Measurements from ENCODE around the gene POMT2. TPM values are rescaled to one million over a fixed set of nuclear protein-coding genes. Genes with fewer than 3 reads are reported as not detected.

Gene POMT2
- polyA plus RNA-seq (2013) = 8.2 TPM

GRCh38 chr14:77320238-77320935 is at the start of gene POMT2:
TSS of gene POMT2 (minus strand) at chr14:77320883. CDS start at chr14:77320681, 202 bp downstream.
- POLR2A ChIA-PET = no interaction called here

DNA sequence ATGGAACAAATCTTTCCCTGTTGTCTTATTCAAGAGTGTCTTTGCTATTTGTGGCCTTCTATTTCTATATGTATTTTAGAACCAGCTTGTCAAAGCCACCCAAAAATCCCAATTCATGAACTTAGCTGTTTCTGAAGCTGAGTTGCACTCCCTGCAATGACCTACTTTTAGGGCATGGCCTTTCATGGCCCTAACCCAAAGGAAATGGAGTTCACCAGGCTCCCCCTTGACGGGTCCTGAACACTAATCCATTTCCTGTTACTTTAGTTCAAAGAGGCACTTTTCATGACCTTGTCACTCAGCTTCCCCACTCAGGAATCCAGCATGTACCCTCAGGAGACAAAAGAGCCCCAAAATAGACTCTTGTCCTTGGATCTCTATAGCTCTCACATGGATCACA is 48.6 kb upstream of the POMT2 start:
- CTCF ChIA-PET = interaction anchor here (1.0 to 1.3 kb wide), 2 partner anchors 10 to 183 kb away, joined by 3 read pairs; no protein-coding TSS in a partner anchor
- peaks cover 7 to 40% (median 26%) of the 10 kb centered on the region in 4 experiments for H3K4me1 ChIP-seq (ENCODE audit: control extremely low read depth in 1 of 4, control insufficient read depth in 4 of 4, insufficient read depth in 4 of 4, low read length in 3 of 4)
- 0% methylated on average over 1 of the region's 1 CpG for WGBS (ENCODE audit: insufficient coverage)
- H3K27ac ChIP-seq (ENCODE audit: insufficient read depth in 1 of 2, low read depth in 1 of 2, low read length in 2 of 2, poor library complexity in 1 of 2, severe bottlenecking in 2 of 2) = no peak overlapping the region
- no peaks in the 10 kb centered on the region for H3K9me3 ChIP-seq (ENCODE audit: control extremely low read depth in 1 of 5, control insufficient read depth in 4 of 5, insufficient read depth in 2 of 5, low read depth in 1 of 5, low read length in 4 of 5)
- H3K36me3 ChIP-seq (ENCODE audit: control insufficient read depth in 4 of 4, insufficient read depth in 4 of 4, low read length in 3 of 4) = peaks cover 0 to 4% (median 2%) of the 10 kb centered on the region in 4 experiments
- peak overlapping the region in 2 of 7 experiments; percentile 13 to 21 for H3K4me3 ChIP-seq (ENCODE audit: control insufficient read depth in 1 of 7, extremely low read depth in 1 of 7, insufficient read depth in 4 of 7, low read depth in 2 of 7, low read length in 6 of 7)
- DNase-seq = peak in 1 of 3 donors; percentile 23
- POLR2A ChIA-PET = no interaction called here
- no peaks in the 10 kb centered on the region for H3K27me3 ChIP-seq (replicated peaks in 2 of 5; ENCODE audit: control insufficient read depth in 4 of 5, insufficient read depth in 5 of 5, low read length in 4 of 5)

More at GRCh38 chr14:77320238-77320935, at the start of gene POMT2:
- peak; percentile 90 to 96 (median 96) for DNase-seq
- Histone ChIP-seq H3K27me3 (replicated peaks in 2 of 5; ENCODE audit: control insufficient read depth in 4 of 5, insufficient read depth in 5 of 5, low read length in 4 of 5) (no peaks in the 10 kb centered on the region), H3K27ac (ENCODE audit: insufficient read depth in 1 of 2, low read depth in 1 of 2, low read length in 2 of 2, poor library complexity in 1 of 2, severe bottlenecking in 2 of 2) (peak within 1 kb of the TSS; percentile 89 to 93), H3K4me1 (ENCODE audit: control extremely low read depth in 1 of 4, control insufficient read depth in 4 of 4, insufficient read depth in 4 of 4, low read length in 3 of 4) (peaks cover 8 to 22% (median 14%) of the 10 kb centered on the region in 4 experiments), H3K4me3 (ENCODE audit: control insufficient read depth in 1 of 7, extremely low read depth in 1 of 7, insufficient read depth in 4 of 7, low read depth in 2 of 7, low read length in 6 of 7) (peak within 1 kb of the TSS; percentile 76 to 95 (median 87)), H3K36me3 (ENCODE audit: control insufficient read depth in 4 of 4, insufficient read depth in 4 of 4, low read length in 3 of 4) (peaks cover 0 to 4% (median 2%) of the 10 kb centered on the region in 4 experiments), H3K9me3 (ENCODE audit: control extremely low read depth in 1 of 5, control insufficient read depth in 4 of 5, insufficient read depth in 2 of 5, low read depth in 1 of 5, low read length in 4 of 5) (no peaks in the 10 kb centered on the region)
- WGBS (ENCODE audit: insufficient coverage) = under 1% methylated on average over 65 of the region's 69 CpGs
- CTCF ChIA-PET = interaction anchor here (14.2 kb wide), 1 partner anchor 19 kb away, joined by 251 read pairs; no protein-coding TSS in a partner anchor

GRCh38 chr14:77364146-77364545 is 43.5 kb upstream of the POMT2 start:
- peaks cover 0 to 4% (median 2%) of the 10 kb centered on the region in 4 experiments for H3K36me3 ChIP-seq (ENCODE audit: control insufficient read depth in 4 of 4, insufficient read depth in 4 of 4, low read length in 3 of 4)
- H3K4me3 ChIP-seq (ENCODE audit: control insufficient read depth in 1 of 7, extremely low read depth in 1 of 7, insufficient read depth in 4 of 7, low read depth in 2 of 7, low read length in 6 of 7) = no peak overlapping the region
- H3K27me3 ChIP-seq (replicated peaks in 2 of 5; ENCODE audit: control insufficient read depth in 4 of 5, insufficient read depth in 5 of 5, low read length in 4 of 5) = no peaks in the 10 kb centered on the region
- 93% methylated on average over 2 of the region's 3 CpGs for WGBS (ENCODE audit: insufficient coverage)
- ChIA-PET CTCF (interaction anchor here (1.6 kb wide), 1 partner anchor 10 kb away, joined by 5 read pairs; no protein-coding TSS in a partner anchor), POLR2A (interaction anchor here (0.5 kb wide), 1 partner anchor 140 kb away, joined by 3 read pairs; no protein-coding TSS in a partner anchor)
- H3K9me3 ChIP-seq (ENCODE audit: control extremely low read depth in 1 of 5, control insufficient read depth in 4 of 5, insufficient read depth in 2 of 5, low read depth in 1 of 5, low read length in 4 of 5) = peaks cover 0 to 3% (median 0%) of the 10 kb centered on the region in 5 experiments
- no peak overlapping the region for H3K27ac ChIP-seq (ENCODE audit: insufficient read depth in 1 of 2, low read depth in 1 of 2, low read length in 2 of 2, poor library complexity in 1 of 2, severe bottlenecking in 2 of 2)
- peaks cover 0 to 6% (median 2%) of the 10 kb centered on the region in 4 experiments for H3K4me1 ChIP-seq (ENCODE audit: control extremely low read depth in 1 of 4, control insufficient read depth in 4 of 4, insufficient read depth in 4 of 4, low read length in 3 of 4)
- no peak for DNase-seq

GRCh38 chr14:77359626-77360025 is 38.9 kb upstream of the POMT2 start:
- ChIA-PET POLR2A (no interaction called here), CTCF (interaction anchor here (1.4 kb wide), 1 partner anchor 10 kb away, joined by 3 read pairs; no protein-coding TSS in a partner anchor)
- Histone ChIP-seq H3K4me3 (ENCODE audit: control insufficient read depth in 1 of 7, extremely low read depth in 1 of 7, insufficient read depth in 4 of 7, low read depth in 2 of 7, low read length in 6 of 7) (no peak overlapping the region), H3K4me1 (ENCODE audit: control extremely low read depth in 1 of 4, control insufficient read depth in 4 of 4, insufficient read depth in 4 of 4, low read length in 3 of 4) (peaks cover 0 to 3% (median 0%) of the 10 kb centered on the region in 4 experiments), H3K9me3 (ENCODE audit: control extremely low read depth in 1 of 5, control insufficient read depth in 4 of 5, insufficient read depth in 2 of 5, low read depth in 1 of 5, low read length in 4 of 5) (peaks cover 0 to 3% (median 0%) of the 10 kb centered on the region in 5 experiments), H3K36me3 (ENCODE audit: control insufficient read depth in 4 of 4, insufficient read depth in 4 of 4, low read length in 3 of 4) (peaks cover 0 to 4% (median 1%) of the 10 kb centered on the region in 4 experiments), H3K27me3 (replicated peaks in 2 of 5; ENCODE audit: control insufficient read depth in 4 of 5, insufficient read depth in 5 of 5, low read length in 4 of 5) (no peaks in the 10 kb centered on the region), H3K27ac (ENCODE audit: insufficient read depth in 1 of 2, low read depth in 1 of 2, low read length in 2 of 2, poor library complexity in 1 of 2, severe bottlenecking in 2 of 2) (no peak overlapping the region)
- no peak for DNase-seq
- WGBS (ENCODE audit: insufficient coverage) = no CpG with 5 or more reads among the region's 1 CpG

DNA sequence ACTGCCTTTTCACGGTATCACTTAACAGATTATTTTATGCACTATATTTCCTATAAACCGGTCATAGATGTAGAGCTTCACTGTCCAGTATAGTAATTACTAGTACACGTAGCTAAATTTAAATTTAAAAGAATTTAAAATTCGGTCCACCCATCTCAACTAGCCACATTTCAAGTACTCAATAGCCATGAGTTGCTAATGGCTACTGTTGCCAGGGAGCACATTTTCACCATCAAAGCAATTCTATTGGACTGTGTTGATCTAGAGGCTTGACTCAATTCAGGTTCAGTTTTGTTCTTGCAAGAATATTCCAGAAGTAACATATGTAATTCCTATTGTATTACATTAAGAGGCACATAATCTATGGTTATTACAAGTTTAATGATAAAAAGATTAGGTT is 36.2 kb upstream of the POMT2 start:
- no peaks in the 10 kb centered on the region for H3K4me1 ChIP-seq (ENCODE audit: control extremely low read depth in 1 of 4, control insufficient read depth in 4 of 4, insufficient read depth in 4 of 4, low read length in 3 of 4)
- POLR2A ChIA-PET = no interaction called here
- H3K27ac ChIP-seq (ENCODE audit: insufficient read depth in 1 of 2, low read depth in 1 of 2, low read length in 2 of 2, poor library complexity in 1 of 2, severe bottlenecking in 2 of 2) = no peak overlapping the region
- WGBS (ENCODE audit: insufficient coverage) = 92% methylated on average over 4 of the region's 4 CpGs
- H3K9me3 ChIP-seq (ENCODE audit: control extremely low read depth in 1 of 5, control insufficient read depth in 4 of 5, insufficient read depth in 2 of 5, low read depth in 1 of 5, low read length in 4 of 5) = no peaks in the 10 kb centered on the region
- H3K27me3 ChIP-seq (replicated peaks in 2 of 5; ENCODE audit: control insufficient read depth in 4 of 5, insufficient read depth in 5 of 5, low read length in 4 of 5) = no peaks in the 10 kb centered on the region
- peaks cover 0 to 4% (median 1%) of the 10 kb centered on the region in 4 experiments for H3K36me3 ChIP-seq (ENCODE audit: control insufficient read depth in 4 of 4, insufficient read depth in 4 of 4, low read length in 3 of 4)
- CTCF ChIA-PET = interaction anchor here (0.6 to 1.5 kb wide), 2 partner anchors 28 to 136 kb away, joined by 3 read pairs; no protein-coding TSS in a partner anchor
- DNase-seq = no peak
- no peak overlapping the region for H3K4me3 ChIP-seq (ENCODE audit: control insufficient read depth in 1 of 7, extremely low read depth in 1 of 7, insufficient read depth in 4 of 7, low read depth in 2 of 7, low read length in 6 of 7)

GRCh38 chr14:77355811-77356210 is 35.1 kb upstream of the POMT2 start:
- DNase-seq = no peak
- 98% methylated on average over 4 of the region's 4 CpGs for WGBS (ENCODE audit: insufficient coverage)
- H3K27me3 ChIP-seq (replicated peaks in 2 of 5; ENCODE audit: control insufficient read depth in 4 of 5, insufficient read depth in 5 of 5, low read length in 4 of 5) = no peaks in the 10 kb centered on the region
- H3K4me3 ChIP-seq (ENCODE audit: control insufficient read depth in 1 of 7, extremely low read depth in 1 of 7, insufficient read depth in 4 of 7, low read depth in 2 of 7, low read length in 6 of 7) = no peak overlapping the region
- no peak overlapping the region for H3K27ac ChIP-seq (ENCODE audit: insufficient read depth in 1 of 2, low read depth in 1 of 2, low read length in 2 of 2, poor library complexity in 1 of 2, severe bottlenecking in 2 of 2)
- peaks cover 0 to 6% (median 2%) of the 10 kb centered on the region in 4 experiments for H3K36me3 ChIP-seq (ENCODE audit: control insufficient read depth in 4 of 4, insufficient read depth in 4 of 4, low read length in 3 of 4)
- CTCF ChIA-PET = interaction anchor here (1.4 to 1.5 kb wide), 2 partner anchors 11 to 27 kb away, joined by 3 read pairs; no protein-coding TSS in a partner anchor
- no peaks in the 10 kb centered on the region for H3K9me3 ChIP-seq (ENCODE audit: control extremely low read depth in 1 of 5, control insufficient read depth in 4 of 5, insufficient read depth in 2 of 5, low read depth in 1 of 5, low read length in 4 of 5)
- POLR2A ChIA-PET = no interaction called here
- no peaks in the 10 kb centered on the region for H3K4me1 ChIP-seq (ENCODE audit: control extremely low read depth in 1 of 4, control insufficient read depth in 4 of 4, insufficient read depth in 4 of 4, low read length in 3 of 4)
